Measurements from ENCODE around the gene YIPF5. TPM values are rescaled to one million over a fixed set of nuclear protein-coding genes. Genes with fewer than 3 reads are reported as not detected.

YIPF5 gene
- total RNA-seq, 1 donor from 2014 or later, result 34.2 TPM

GRCh38 chr5:144169904-144170275 lies 569 bp downstream of the YIPF5 start:
- H3K4me1 Mint-ChIP-seq (ENCODE audit: low read depth), result peaks cover 34% of the 10 kb centered on the region
- H3K36me3 Mint-ChIP-seq (ENCODE audit: low read depth), result peaks cover 30% of the 10 kb centered on the region
- intact Hi-C loops (cut with micrococcal nuclease), result loop anchor here (1.0 to 5.0 kb wide), 3 partner anchors 22 to 1163 kb away; partner anchors contain the start of gene NR3C1
- H3K4me3 Mint-ChIP-seq (ENCODE audit: low read depth), result peak overlapping the region; percentile 99
- no peak for DNase-seq (ENCODE audit: low spot score)
- no peaks in the 10 kb centered on the region for H3K9me3 Mint-ChIP-seq
- peak overlapping the region; percentile 93 for H3K27ac Mint-ChIP-seq
- peaks cover 12% of the 10 kb centered on the region for H3K27me3 Mint-ChIP-seq (ENCODE audit: low read depth)

DNA sequence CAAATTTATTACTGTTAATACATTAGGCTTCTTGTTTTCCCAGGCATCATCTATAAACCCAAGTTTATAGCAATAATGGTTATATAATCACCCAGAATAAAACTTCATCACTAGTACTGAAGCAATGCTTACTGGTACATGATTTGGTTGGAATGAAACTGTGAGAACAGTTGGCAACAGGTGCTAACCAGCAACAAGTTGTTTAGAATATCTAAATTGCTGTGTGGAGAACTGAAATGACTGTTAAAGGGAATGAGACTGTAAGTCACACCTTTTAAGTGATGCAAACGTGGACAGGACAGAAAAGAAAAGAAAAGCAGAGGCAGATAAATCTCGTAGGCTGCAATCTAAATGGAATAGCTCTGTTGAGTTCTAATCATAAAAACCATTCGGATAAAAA lies 2.5 kb downstream of the YIPF5 start:
- no peaks in the 10 kb centered on the region for H3K9me3 Mint-ChIP-seq
- H3K4me1 Mint-ChIP-seq (ENCODE audit: low read depth), result peaks cover 34% of the 10 kb centered on the region
- H3K4me3 Mint-ChIP-seq (ENCODE audit: low read depth), result peak overlapping the region; percentile 46
- H3K27ac Mint-ChIP-seq, result no peak overlapping the region
- DNase-seq (ENCODE audit: low spot score), result no peak
- intact Hi-C loops (cut with micrococcal nuclease), result no loop called here
- H3K27me3 Mint-ChIP-seq (ENCODE audit: low read depth), result peaks cover 3% of the 10 kb centered on the region
- H3K36me3 Mint-ChIP-seq (ENCODE audit: low read depth), result peaks cover 36% of the 10 kb centered on the region

GRCh38 chr5:144166696-144167095 lies 3.8 kb downstream of the YIPF5 start:
- Mint-ChIP-seq H3K4me1 (ENCODE audit: low read depth) (peaks cover 34% of the 10 kb centered on the region), H3K9me3 (no peaks in the 10 kb centered on the region), H3K27me3 (ENCODE audit: low read depth) (no peaks in the 10 kb centered on the region), H3K27ac (no peak overlapping the region), H3K36me3 (ENCODE audit: low read depth) (peaks cover 46% of the 10 kb centered on the region), H3K4me3 (ENCODE audit: low read depth) (no peak overlapping the region)
- intact Hi-C loops (cut with micrococcal nuclease), result no loop called here
- DNase-seq (ENCODE audit: low spot score), result no peak

DNA sequence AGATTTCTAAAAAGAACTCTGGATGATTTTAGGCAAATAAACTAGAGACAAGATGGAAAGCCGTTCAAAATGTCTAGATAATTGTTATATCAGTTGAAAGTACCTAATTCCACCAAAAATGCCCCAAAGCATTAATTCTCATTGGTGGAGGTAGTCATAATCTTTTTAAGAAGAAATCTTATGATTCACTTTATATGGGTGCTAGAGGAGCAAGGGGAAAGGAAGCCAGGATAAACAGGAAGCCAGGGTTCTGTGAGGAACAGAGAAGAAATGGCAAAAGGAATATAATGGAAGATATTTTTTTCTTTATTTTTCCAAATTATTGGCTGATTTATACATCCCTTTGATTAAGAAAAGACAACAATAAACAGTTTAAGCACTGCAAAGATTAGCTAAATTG lies 7.8 kb downstream of the YIPF5 start:
- Mint-ChIP-seq H3K4me3 (ENCODE audit: low read depth) (no peak overlapping the region), H3K4me1 (ENCODE audit: low read depth) (peaks cover 8% of the 10 kb centered on the region), H3K9me3 (no peaks in the 10 kb centered on the region), H3K27me3 (ENCODE audit: low read depth) (no peaks in the 10 kb centered on the region), H3K36me3 (ENCODE audit: low read depth) (peaks cover 45% of the 10 kb centered on the region), H3K27ac (no peak overlapping the region)
- DNase-seq (ENCODE audit: low spot score), result no peak
- intact Hi-C loops (cut with micrococcal nuclease), result no loop called here

DNA sequence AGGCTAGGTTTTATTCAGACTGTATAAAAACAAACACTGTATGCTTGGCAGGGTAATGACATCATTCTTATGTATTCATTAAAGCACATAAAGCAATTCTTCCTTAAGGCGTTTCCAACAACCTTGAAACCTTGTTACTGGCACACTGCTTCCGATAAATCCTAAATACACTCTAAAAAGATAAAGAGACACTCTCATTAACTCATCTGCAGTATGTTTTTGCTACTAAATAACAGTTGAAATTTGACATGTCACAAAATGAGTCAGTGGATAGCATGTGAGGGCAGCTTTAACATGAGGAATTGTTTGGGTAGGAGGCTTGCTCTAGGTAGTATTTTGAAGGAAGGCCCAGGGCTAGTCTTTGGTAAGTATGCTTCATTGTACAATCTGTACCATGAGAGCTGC lies 13.7 kb downstream of the YIPF5 start:
- H3K9me3 Mint-ChIP-seq, result no peaks in the 10 kb centered on the region
- intact Hi-C loops (cut with micrococcal nuclease), result no loop called here

GRCh38 chr5:144151026-144151425 lies 19.4 kb downstream of the YIPF5 start:
- peaks cover 11% of the 10 kb centered on the region for H3K27me3 Mint-ChIP-seq (ENCODE audit: low read depth)
- no peak overlapping the region for H3K4me3 Mint-ChIP-seq (ENCODE audit: low read depth)
- H3K4me1 Mint-ChIP-seq (ENCODE audit: low read depth), result no peaks in the 10 kb centered on the region
- intact Hi-C loops (cut with micrococcal nuclease), result no loop called here
- no peak overlapping the region for H3K27ac Mint-ChIP-seq
- H3K9me3 Mint-ChIP-seq, result no peaks in the 10 kb centered on the region
- DNase-seq (ENCODE audit: low spot score), result no peak
- no peaks in the 10 kb centered on the region for H3K36me3 Mint-ChIP-seq (ENCODE audit: low read depth)

More for the DNA sequence above, 13.7 kb downstream of the YIPF5 start:
- Mint-ChIP-seq H3K4me1 (ENCODE audit: low read depth) (no peaks in the 10 kb centered on the region), H3K27me3 (ENCODE audit: low read depth) (no peaks in the 10 kb centered on the region), H3K27ac (no peak overlapping the region), H3K36me3 (ENCODE audit: low read depth) (peaks cover 13% of the 10 kb centered on the region), H3K4me3 (ENCODE audit: low read depth) (no peak overlapping the region)
- no peak for DNase-seq (ENCODE audit: low spot score)

DNA sequence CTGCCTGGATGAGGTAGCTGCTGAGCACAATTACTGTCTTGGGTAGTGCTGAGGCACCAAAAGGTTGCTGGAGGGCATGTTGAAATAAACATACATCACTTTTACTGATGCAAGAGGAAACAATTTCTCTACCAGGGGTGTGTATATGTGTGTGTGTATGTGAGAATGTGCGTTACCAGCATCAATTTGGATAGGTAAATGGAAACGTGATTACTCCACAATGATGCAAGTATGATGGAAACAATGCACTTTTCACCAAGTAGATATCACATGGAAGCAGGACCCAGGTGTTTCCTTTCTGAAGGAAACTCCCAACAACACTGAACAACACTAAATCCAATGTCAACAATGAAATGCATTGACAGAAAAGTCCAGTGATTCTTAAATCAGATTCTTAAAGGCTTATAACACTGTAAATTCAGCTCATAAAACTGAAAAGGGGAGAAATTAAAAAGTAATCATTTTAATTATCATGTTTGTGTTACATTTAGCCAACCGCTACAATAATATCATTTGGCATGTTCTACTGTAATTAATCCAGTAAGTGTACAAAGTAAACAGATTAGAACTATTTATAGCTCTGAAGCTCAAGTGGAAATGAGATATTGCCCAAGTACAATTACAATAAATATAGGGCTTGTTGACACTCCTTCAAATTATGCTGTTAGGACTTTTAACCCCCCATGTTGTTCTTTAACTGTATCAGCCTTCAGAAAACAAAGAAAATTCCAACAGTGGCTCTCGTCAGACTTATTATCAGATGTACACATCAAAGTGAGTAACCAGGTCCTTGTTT lies 25.3 kb downstream of the YIPF5 start:
- intact Hi-C loops (cut with micrococcal nuclease), result no loop called here
- Mint-ChIP-seq H3K27ac (no peak overlapping the region), H3K4me1 (ENCODE audit: low read depth) (peaks cover 5% of the 10 kb centered on the region)

GRCh38 chr5:144143625-144144024 lies 26.8 kb downstream of the YIPF5 start:
- Mint-ChIP-seq H3K9me3 (no peaks in the 10 kb centered on the region), H3K27me3 (ENCODE audit: low read depth) (peaks cover 19% of the 10 kb centered on the region), H3K4me1 (ENCODE audit: low read depth) (peaks cover 5% of the 10 kb centered on the region), H3K27ac (no peak overlapping the region), H3K36me3 (ENCODE audit: low read depth) (no peaks in the 10 kb centered on the region), H3K4me3 (ENCODE audit: low read depth) (no peak overlapping the region)
- intact Hi-C loops (cut with micrococcal nuclease), result no loop called here
- DNase-seq (ENCODE audit: low spot score), result no peak

More for the DNA sequence above, 25.3 kb downstream of the YIPF5 start:
- Mint-ChIP-seq H3K4me3 (ENCODE audit: low read depth) (no peak overlapping the region), H3K9me3 (no peaks in the 10 kb centered on the region), H3K36me3 (ENCODE audit: low read depth) (no peaks in the 10 kb centered on the region), H3K27me3 (ENCODE audit: low read depth) (peaks cover 22% of the 10 kb centered on the region)
- no peak for DNase-seq (ENCODE audit: low spot score)

DNA sequence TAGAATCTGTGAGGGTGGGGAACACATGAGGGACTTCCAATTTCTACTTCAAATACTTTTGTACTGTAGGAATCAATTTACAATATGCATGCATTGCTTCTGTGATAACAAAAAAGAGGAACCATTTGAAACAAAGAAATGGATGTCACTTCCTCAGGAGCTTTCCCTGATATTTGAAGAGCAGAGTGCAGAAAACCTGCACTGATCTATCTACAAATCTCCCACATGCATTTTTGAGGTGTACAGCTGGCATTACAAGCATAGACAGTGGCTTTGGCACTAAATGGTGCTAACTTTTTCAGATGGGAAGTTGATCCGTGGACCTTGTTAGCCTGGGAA lies 27.7 kb downstream of the YIPF5 start:
- Mint-ChIP-seq H3K36me3 (ENCODE audit: low read depth) (no peaks in the 10 kb centered on the region), H3K9me3 (no peaks in the 10 kb centered on the region), H3K27me3 (ENCODE audit: low read depth) (peaks cover 19% of the 10 kb centered on the region), H3K27ac (no peak overlapping the region), H3K4me1 (ENCODE audit: low read depth) (peaks cover 5% of the 10 kb centered on the region), H3K4me3 (ENCODE audit: low read depth) (no peak overlapping the region)
- DNase-seq (ENCODE audit: low spot score), result no peak
- intact Hi-C loops (cut with micrococcal nuclease), result no loop called here

- H3K4me1 Mint-ChIP-seq (ENCODE audit: low read depth), result peaks cover 5% of the 10 kb centered on the region
- H3K27me3 Mint-ChIP-seq (ENCODE audit: low read depth), result peaks cover 23% of the 10 kb centered on the region
- no peak for DNase-seq (ENCODE audit: low spot score)
- H3K36me3 Mint-ChIP-seq (ENCODE audit: low read depth), result no peaks in the 10 kb centered on the region
- no peaks in the 10 kb centered on the region for H3K9me3 Mint-ChIP-seq
- H3K27ac Mint-ChIP-seq, result no peak overlapping the region
- no peak overlapping the region for H3K4me3 Mint-ChIP-seq (ENCODE audit: low read depth)
- intact Hi-C loops (cut with micrococcal nuclease), result no loop called here
Observed at GRCh38 chr5:144142139-144142823, 28.2 kb downstream of the YIPF5 start.

GRCh38 chr5:144141585-144141984 lies 28.9 kb downstream of the YIPF5 start:
- no peaks in the 10 kb centered on the region for H3K36me3 Mint-ChIP-seq (ENCODE audit: low read depth)
- no peaks in the 10 kb centered on the region for H3K9me3 Mint-ChIP-seq
- peaks cover 25% of the 10 kb centered on the region for H3K27me3 Mint-ChIP-seq (ENCODE audit: low read depth)
- H3K4me1 Mint-ChIP-seq (ENCODE audit: low read depth), result peaks cover 5% of the 10 kb centered on the region
- no peak overlapping the region for H3K4me3 Mint-ChIP-seq (ENCODE audit: low read depth)
- DNase-seq (ENCODE audit: low spot score), result no peak
- H3K27ac Mint-ChIP-seq, result no peak overlapping the region
- intact Hi-C loops (cut with micrococcal nuclease), result no loop called here

- Mint-ChIP-seq H3K27ac (no peak overlapping the region), H3K36me3 (ENCODE audit: low read depth) (no peaks in the 10 kb centered on the region), H3K4me3 (ENCODE audit: low read depth) (no peak overlapping the region), H3K9me3 (no peaks in the 10 kb centered on the region), H3K4me1 (ENCODE audit: low read depth) (peaks cover 5% of the 10 kb centered on the region), H3K27me3 (ENCODE audit: low read depth) (peaks cover 28% of the 10 kb centered on the region)
- intact Hi-C loops (cut with micrococcal nuclease), result no loop called here
- DNase-seq (ENCODE audit: low spot score), result no peak
Observed at GRCh38 chr5:144139586-144139985, 30.9 kb downstream of the YIPF5 start.

DNA sequence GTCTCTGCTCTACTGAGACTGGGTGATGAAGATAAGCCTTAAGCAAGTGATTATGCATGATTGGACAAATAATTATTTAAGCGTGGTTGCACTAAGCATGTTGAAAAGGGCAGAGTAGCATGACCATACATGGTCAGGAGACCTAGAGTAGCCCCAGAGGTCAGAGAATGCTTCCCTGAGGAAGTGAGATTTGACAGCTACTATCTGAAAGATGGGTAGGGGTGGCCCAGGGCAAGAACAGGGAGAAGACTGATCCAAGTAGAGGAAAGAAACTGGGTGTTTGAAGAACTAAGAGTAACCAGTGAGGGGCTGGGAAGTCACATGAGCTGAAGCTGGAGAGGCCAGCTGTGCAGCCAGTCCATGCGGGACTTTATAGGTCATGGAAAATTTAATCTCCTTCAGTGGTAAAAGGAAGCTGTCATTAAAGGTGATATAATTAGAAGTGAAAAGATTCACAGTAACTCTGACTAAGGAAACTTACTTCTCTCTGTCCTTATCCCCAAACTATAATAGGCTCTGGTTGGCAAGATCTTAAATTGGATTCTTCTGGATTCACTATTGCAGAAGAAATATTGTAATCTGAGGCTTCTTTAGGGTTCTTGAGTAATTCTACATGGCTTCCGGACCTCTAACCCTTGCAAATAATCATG lies 35.2 kb downstream of the YIPF5 start:
- Mint-ChIP-seq H3K36me3 (ENCODE audit: low read depth) (no peaks in the 10 kb centered on the region), H3K4me3 (ENCODE audit: low read depth) (no peak overlapping the region), H3K4me1 (ENCODE audit: low read depth) (no peaks in the 10 kb centered on the region), H3K27me3 (ENCODE audit: low read depth) (peaks cover 20% of the 10 kb centered on the region), H3K27ac (no peak overlapping the region), H3K9me3 (no peaks in the 10 kb centered on the region)
- DNase-seq (ENCODE audit: low spot score), result no peak
- intact Hi-C loops (cut with micrococcal nuclease), result no loop called here

Measured in activated T-helper 2 cell treated with anti-CD3 and anti-CD28 coated beads, Interferon-gamma antibody, Interleukin-2, Interleukin-4, amounts not matched to agents 10 μg/mL and 5 μg/mL and 100 μg/mL, durations not matched to agents 14 hours and 24 hours and 36 hours (primary cell).